Neural cell (in vitro differentiated cells): ENCODE data around the gene KMT5C. TPM values are rescaled to one million over a fixed set of nuclear protein-coding genes. Genes with fewer than 3 reads are reported as not detected.

ENCODE experiments used
- H2AFZ ChIP-seq: fragments of 200-600, 300-800 bp; sonication (generic), shearing (Covaris generic); 2 replicates; pipeline ENCODE4 v1.6.0; 2014; ENCODE audit warnings: low read depth, mild to moderate bottlenecking, antibody characterized with exemption, low read length, moderate library complexity
- H3F3A ChIP-seq: fragments of 200-600 bp; shearing (Covaris generic); 2 replicates; pipeline ENCODE4 v1.6.1; 2016; ENCODE audit warnings: mild to moderate bottlenecking, moderate library complexity, mixed read lengths, antibody characterized with exemption, low read length; ENCODE audit not compliant: insufficient read depth, poor library complexity, severe bottlenecking
- H3K27ac ChIP-seq: fragments of 200-600, 300-800 bp; sonication (generic), shearing (Covaris generic); 2 replicates; pipeline ENCODE4 v1.5.1; 2014; ENCODE audit warnings: mild to moderate bottlenecking, low read length, moderate library complexity
- H3K27me3 ChIP-seq: fragments of 300-800, 200-600 bp; sonication (generic), shearing (Covaris generic); 2 replicates; pipeline ENCODE4 v1.6.0; 2014; ENCODE audit warnings: mild to moderate bottlenecking, low read depth, low read length, moderate library complexity; ENCODE audit not compliant: insufficient read depth
- H3K36me3 ChIP-seq: fragments of 300-800, 200-600 bp; sonication (generic), shearing (Covaris generic); 2 replicates; pipeline ENCODE4 v1.5.1; 2014; ENCODE audit warnings: mild to moderate bottlenecking, antibody characterized with exemption, low read length, moderate library complexity; ENCODE audit not compliant: insufficient read depth
- H3K4me2 ChIP-seq: fragments of 300-800, 200-600 bp; sonication (generic), shearing (Covaris generic); 2 replicates; pipeline ENCODE4 v1.6.0; 2014; ENCODE audit warnings: mild to moderate bottlenecking, low read length
- H3K4me3 ChIP-seq: fragments of 300-800, 200-600 bp; sonication (generic), shearing (Covaris generic); 2 replicates; pipeline ENCODE4 v1.5.1; 2014; ENCODE audit warnings: mild to moderate bottlenecking, low read length, moderate library complexity
- H3K79me2 ChIP-seq: fragments of 200-600 bp; shearing (Covaris generic); replicated peaks from 2 replicates; pipeline ENCODE4 v1.6.0; 2014; ENCODE audit warnings: mild to moderate bottlenecking, low read length, moderate library complexity; ENCODE audit not compliant: insufficient read depth
- H3K9ac ChIP-seq: fragments of 300-800, 200-600 bp; sonication (generic), shearing (Covaris generic); 2 replicates; pipeline ENCODE4 v1.6.1; 2016; ENCODE audit warnings: mild to moderate bottlenecking, low read length, mixed read lengths
- H3K9me2 ChIP-seq: fragments of 200-600 bp; shearing (Covaris generic); 2 replicates; pipeline ENCODE4 v1.6.1; 2016; ENCODE audit warnings: mild to moderate bottlenecking, low read length, mixed read lengths; ENCODE audit not compliant: insufficient read depth
- H3K9me3 ChIP-seq: fragments of 200-600, 300-800 bp; sonication (generic), shearing (Covaris generic); 2 replicates; pipeline ENCODE4 v1.6.1; 2016; ENCODE audit warnings: mild to moderate bottlenecking, mixed run types, low read length, moderate library complexity, mixed read lengths
- H4K20me1 ChIP-seq: fragments of 200-600 bp; shearing (Covaris generic); 2 replicates; pipeline ENCODE4 v1.6.1; 2016; ENCODE audit warnings: mild to moderate bottlenecking, mixed run types; ENCODE audit not compliant: insufficient read depth
- EP300 ChIP-seq: fragments of 450-650 bp; conservative IDR thresholded peaks from 2 replicates; pipeline ENCODE4 v1.6.1; 2014; ENCODE audit warnings: antibody characterized with exemption, mild to moderate bottlenecking, moderate library complexity; ENCODE audit not compliant: poor library complexity, severe bottlenecking
- EZH2 ChIP-seq: fragments of 200-600, 300-800 bp; shearing (Covaris generic), sonication (generic); IDR thresholded peaks from 2 replicates; pipeline ENCODE4 v1.6.1; 2014; ENCODE audit warnings: antibody characterized with exemption, low read length, borderline replicate concordance, mild to moderate bottlenecking; ENCODE audit not compliant: insufficient read depth, poor library complexity, severe bottlenecking
- MXI1 ChIP-seq: fragments of 450-650 bp; conservative IDR thresholded peaks from 2 replicates; pipeline ENCODE4 v1.6.1; 2014; ENCODE audit warnings: antibody characterized with exemption, mild to moderate bottlenecking; ENCODE audit not compliant: poor library complexity, severe bottlenecking
- POLR2AphosphoS5 ChIP-seq: IDR thresholded peaks from 2 replicates; pipeline ENCODE4 v1.6.1; 2012
- RAD21 ChIP-seq: fragments of 450-650 bp; conservative IDR thresholded peaks from 2 replicates; pipeline ENCODE4 v1.6.1; 2014; ENCODE audit warnings: antibody characterized with exemption, mild to moderate bottlenecking, moderate library complexity
- SMC3 ChIP-seq: fragments of 450-650 bp; conservative IDR thresholded peaks from 2 replicates; pipeline ENCODE4 v1.6.1; 2014; ENCODE audit warnings: antibody characterized with exemption, mild to moderate bottlenecking, moderate library complexity; ENCODE audit not compliant: poor library complexity
- TAF1 ChIP-seq: IDR thresholded peaks from 2 replicates; pipeline ENCODE4 v1.6.1; 2012; ENCODE audit warnings: low read depth
- polyA plus RNA-seq: library from polyadenylated mRNA; depleted of rRNA; stranded (reverse); fragments of >200 nt; gene quantifications from 2 replicates; pipeline ENCODE4 v1.2.3, GENCODE V29; 2014
- TF ChIP-seq, protein P1 (sequence below): fragments of 450-650 bp; IDR thresholded peaks from 2 replicates; pipeline ENCODE4 v1.5.1; 2014; ENCODE audit warnings: antibody characterized with exemption, mild to moderate bottlenecking, moderate library complexity; ENCODE audit not compliant: poor library complexity, severe bottlenecking
- TF ChIP-seq, protein P2 (sequence below): IDR thresholded peaks from 2 replicates; pipeline ENCODE4 v1.6.1; 2012; ENCODE audit warnings: borderline replicate concordance

KMT5C gene
- polyA plus RNA-seq, 1 donor from 2014 or later = 50.9 TPM

DNA sequence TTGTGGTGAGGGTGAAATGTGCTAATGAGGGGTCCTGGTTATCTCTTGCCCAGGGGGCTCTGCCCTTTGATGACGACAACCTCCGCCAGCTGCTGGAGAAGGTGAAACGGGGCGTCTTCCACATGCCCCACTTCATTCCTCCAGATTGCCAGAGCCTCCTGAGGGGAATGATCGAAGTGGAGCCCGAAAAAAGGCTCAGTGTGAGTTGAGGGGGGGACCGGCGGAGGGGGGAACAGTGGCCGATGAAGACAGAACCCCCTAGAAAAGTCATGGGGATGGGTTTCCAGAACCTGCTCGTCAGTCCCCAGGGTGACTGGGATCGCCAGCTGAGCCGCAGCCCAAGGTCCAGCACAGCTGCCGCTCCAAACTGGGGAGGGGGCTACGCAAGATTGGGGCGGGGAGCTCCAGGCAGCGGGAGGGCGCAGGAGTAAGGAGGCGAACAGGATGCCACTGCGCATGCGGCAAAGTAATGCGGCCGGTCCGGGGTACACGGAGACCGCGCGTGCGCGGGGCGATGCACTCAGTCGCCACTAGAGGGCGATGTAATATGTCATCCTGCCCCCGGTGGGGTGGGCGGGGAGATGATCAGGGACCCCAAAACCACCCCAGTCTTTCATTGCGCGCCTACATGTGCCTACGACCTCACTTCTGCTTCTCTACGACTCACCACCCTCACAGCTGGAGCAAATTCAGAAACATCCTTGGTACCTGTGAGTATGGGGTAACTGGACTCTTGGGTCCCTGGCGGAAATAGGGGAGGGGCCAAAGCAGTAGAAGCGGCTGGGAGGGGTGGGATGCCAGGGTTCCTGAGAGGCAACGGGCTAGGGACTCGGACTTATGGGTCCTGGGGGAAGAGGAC is 38.0 kb upstream of the KMT5C start:
- Histone ChIP-seq H3K9ac (no peak overlapping the region), H3K36me3 (no peaks in the 10 kb centered on the region), H3K27ac (no peak overlapping the region), H4K20me1 (no peaks in the 10 kb centered on the region), H3K79me2 (no peaks in the 10 kb centered on the region), H3K9me3 (no peaks in the 10 kb centered on the region), H3K9me2 (no peaks in the 10 kb centered on the region), H2AFZ (no peak overlapping the region), H3K4me3 (no peak overlapping the region), H3F3A (no peaks in the 10 kb centered on the region), H3K4me2 (no peak overlapping the region), H3K27me3 (no peaks in the 10 kb centered on the region)
- TF ChIP-seq EZH2 = no peak
- TF ChIP-seq EP300 = no peak
- TF ChIP-seq, protein P1, sequence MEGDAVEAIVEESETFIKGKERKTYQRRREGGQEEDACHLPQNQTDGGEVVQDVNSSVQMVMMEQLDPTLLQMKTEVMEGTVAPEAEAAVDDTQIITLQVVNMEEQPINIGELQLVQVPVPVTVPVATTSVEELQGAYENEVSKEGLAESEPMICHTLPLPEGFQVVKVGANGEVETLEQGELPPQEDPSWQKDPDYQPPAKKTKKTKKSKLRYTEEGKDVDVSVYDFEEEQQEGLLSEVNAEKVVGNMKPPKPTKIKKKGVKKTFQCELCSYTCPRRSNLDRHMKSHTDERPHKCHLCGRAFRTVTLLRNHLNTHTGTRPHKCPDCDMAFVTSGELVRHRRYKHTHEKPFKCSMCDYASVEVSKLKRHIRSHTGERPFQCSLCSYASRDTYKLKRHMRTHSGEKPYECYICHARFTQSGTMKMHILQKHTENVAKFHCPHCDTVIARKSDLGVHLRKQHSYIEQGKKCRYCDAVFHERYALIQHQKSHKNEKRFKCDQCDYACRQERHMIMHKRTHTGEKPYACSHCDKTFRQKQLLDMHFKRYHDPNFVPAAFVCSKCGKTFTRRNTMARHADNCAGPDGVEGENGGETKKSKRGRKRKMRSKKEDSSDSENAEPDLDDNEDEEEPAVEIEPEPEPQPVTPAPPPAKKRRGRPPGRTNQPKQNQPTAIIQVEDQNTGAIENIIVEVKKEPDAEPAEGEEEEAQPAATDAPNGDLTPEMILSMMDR = peak; percentile 94
- TF ChIP-seq TAF1 = no peak
- TF ChIP-seq POLR2AphosphoS5 = peak; percentile 12
- TF ChIP-seq SMC3 = peak; percentile 89
- no peak for TF ChIP-seq MXI1
- peak; percentile 82 for TF ChIP-seq RAD21
- TF ChIP-seq, protein P2, sequence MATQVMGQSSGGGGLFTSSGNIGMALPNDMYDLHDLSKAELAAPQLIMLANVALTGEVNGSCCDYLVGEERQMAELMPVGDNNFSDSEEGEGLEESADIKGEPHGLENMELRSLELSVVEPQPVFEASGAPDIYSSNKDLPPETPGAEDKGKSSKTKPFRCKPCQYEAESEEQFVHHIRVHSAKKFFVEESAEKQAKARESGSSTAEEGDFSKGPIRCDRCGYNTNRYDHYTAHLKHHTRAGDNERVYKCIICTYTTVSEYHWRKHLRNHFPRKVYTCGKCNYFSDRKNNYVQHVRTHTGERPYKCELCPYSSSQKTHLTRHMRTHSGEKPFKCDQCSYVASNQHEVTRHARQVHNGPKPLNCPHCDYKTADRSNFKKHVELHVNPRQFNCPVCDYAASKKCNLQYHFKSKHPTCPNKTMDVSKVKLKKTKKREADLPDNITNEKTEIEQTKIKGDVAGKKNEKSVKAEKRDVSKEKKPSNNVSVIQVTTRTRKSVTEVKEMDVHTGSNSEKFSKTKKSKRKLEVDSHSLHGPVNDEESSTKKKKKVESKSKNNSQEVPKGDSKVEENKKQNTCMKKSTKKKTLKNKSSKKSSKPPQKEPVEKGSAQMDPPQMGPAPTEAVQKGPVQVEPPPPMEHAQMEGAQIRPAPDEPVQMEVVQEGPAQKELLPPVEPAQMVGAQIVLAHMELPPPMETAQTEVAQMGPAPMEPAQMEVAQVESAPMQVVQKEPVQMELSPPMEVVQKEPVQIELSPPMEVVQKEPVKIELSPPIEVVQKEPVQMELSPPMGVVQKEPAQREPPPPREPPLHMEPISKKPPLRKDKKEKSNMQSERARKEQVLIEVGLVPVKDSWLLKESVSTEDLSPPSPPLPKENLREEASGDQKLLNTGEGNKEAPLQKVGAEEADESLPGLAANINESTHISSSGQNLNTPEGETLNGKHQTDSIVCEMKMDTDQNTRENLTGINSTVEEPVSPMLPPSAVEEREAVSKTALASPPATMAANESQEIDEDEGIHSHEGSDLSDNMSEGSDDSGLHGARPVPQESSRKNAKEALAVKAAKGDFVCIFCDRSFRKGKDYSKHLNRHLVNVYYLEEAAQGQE = no peak

DNA sequence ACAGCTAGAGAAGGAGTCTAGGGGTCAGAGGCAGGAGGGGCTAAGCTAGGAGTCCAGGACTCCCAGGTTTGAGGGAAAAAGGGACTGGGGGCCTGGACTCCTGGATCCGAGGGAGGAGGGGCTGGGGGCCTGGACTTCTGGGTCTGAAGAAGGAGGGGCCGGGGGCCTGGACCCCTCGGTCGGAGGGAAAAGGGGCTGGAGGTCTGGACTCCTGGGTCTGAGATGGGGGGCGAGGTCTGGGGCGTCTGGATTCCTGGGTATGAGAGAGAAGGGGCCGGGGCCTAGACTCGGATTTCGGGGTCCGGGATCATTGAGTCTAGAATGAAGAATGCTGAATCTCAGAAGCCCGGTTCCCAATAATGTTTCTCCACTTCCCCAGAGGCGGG is 37.4 kb upstream of the KMT5C start:
- Histone ChIP-seq H2AFZ (no peak overlapping the region), H3K9me3 (no peaks in the 10 kb centered on the region), H3K36me3 (no peaks in the 10 kb centered on the region), H3K4me3 (no peak overlapping the region), H3K9me2 (no peaks in the 10 kb centered on the region), H3K79me2 (no peaks in the 10 kb centered on the region), H3K4me2 (no peak overlapping the region), H3F3A (no peaks in the 10 kb centered on the region), H3K9ac (no peak overlapping the region), H4K20me1 (no peaks in the 10 kb centered on the region), H3K27me3 (no peaks in the 10 kb centered on the region), H3K27ac (no peak overlapping the region)
- TF ChIP-seq EZH2 (no peak), SMC3 (no peak), RAD21 (no peak), EP300 (no peak), POLR2AphosphoS5 (no peak), TAF1 (no peak), MXI1 (no peak)
- TF ChIP-seq, protein P1 = no peak
- TF ChIP-seq, protein P2 = no peak
